ENCODE measurements around the gene TET1.

GRCh38 chr10:68595513-68595912 lies 35.4 kb downstream of the TET1 start:
- TF ChIP-seq POLR2A (IDR thresholded peaks at IDR 0.05) (no peak), CTCF (IDR thresholded peaks at IDR 0.05) (no peak)
